A673 (cell line): Measurements from ENCODE around the gene DLEC1. TPM values are rescaled to one million over a fixed set of nuclear protein-coding genes. Genes with fewer than 3 reads are reported as not detected.

ENCODE experiments used
- BruUV-seq: library from RNA; stranded (reverse); fragments of 400-500 nt; replicated peaks from 2 replicates; lab custom pipeline; 2021; lab: Mats Ljungman, UMichigan
- CTCF ChIA-PET: fragments of 300-600 bp; sonication (Branson Sonifier 250); formaldehyde crosslinking; loops from one replicate; lab custom pipeline; 2022; ENCODE audit warnings: antibody characterized with exemption; lab: Charles Lee
- POLR2A ChIA-PET: fragments of 300-600 bp; sonication (Branson Sonifier 250); formaldehyde crosslinking; loops from one replicate; lab custom pipeline; 2022; ENCODE audit warnings: antibody characterized with exemption; ENCODE audit not compliant: low non-redundant PET; lab: Charles Lee
- DNase-seq: peaks from one replicate; pipeline ENCODE4 v3.0.0-alpha.2; 2015; ENCODE audit warnings: low spot score
- H3K27ac ChIP-seq: fragments of 200-600 bp; sonication (generic); 2 replicates; pipeline ENCODE4 v1.5.1; 2016; ENCODE audit warnings: mixed run types, low read depth, mild to moderate bottlenecking, mixed read lengths, antibody characterized with exemption, low read length; ENCODE audit not compliant: poor library complexity, severe bottlenecking
- H3K27me3 ChIP-seq: fragments of 200-600 bp; sonication (generic); replicated peaks from 2 replicates; pipeline ENCODE4 v1.6.1; 2017; ENCODE audit warnings: mixed run types, low read depth, mild to moderate bottlenecking, mixed read lengths, antibody characterized with exemption, low read length; ENCODE audit not compliant: insufficient read depth, poor library complexity
- H3K36me3 ChIP-seq: fragments of 200-600 bp; sonication (generic); 2 replicates; pipeline ENCODE4 v1.6.1; 2016; ENCODE audit warnings: mixed run types, mild to moderate bottlenecking, mixed read lengths, antibody characterized with exemption, low read length; ENCODE audit not compliant: insufficient read depth, poor library complexity, severe bottlenecking
- H3K4me1 ChIP-seq: fragments of 200-600 bp; sonication (generic); 2 replicates; pipeline ENCODE4 v1.6.1; 2017; ENCODE audit warnings: mixed run types, mild to moderate bottlenecking, mixed read lengths, antibody characterized with exemption, low read length; ENCODE audit not compliant: insufficient read depth, poor library complexity, severe bottlenecking
- H3K4me3 ChIP-seq: fragments of 200-600 bp; sonication (generic); 2 replicates; pipeline ENCODE4 v1.5.1; 2016; ENCODE audit warnings: low read depth, mixed run types, mild to moderate bottlenecking, mixed read lengths, low read length; ENCODE audit not compliant: poor library complexity, severe bottlenecking
- H3K9me3 ChIP-seq: fragments of 200-600 bp; sonication (generic); 2 replicates; pipeline ENCODE4 v1.6.1; 2016; ENCODE audit warnings: mixed run types, low read depth, mild to moderate bottlenecking, mixed read lengths, antibody characterized with exemption, low read length; ENCODE audit not compliant: poor library complexity, severe bottlenecking
- EZH2 ChIP-seq: fragments of 200-600 bp; sonication (generic); IDR thresholded peaks from 2 replicates; pipeline ENCODE4 v1.6.1; 2017; ENCODE audit warnings: borderline replicate concordance, low read depth, mild to moderate bottlenecking, mixed read lengths, antibody characterized with exemption, low read length; ENCODE audit not compliant: poor library complexity, severe bottlenecking
- intact Hi-C: fragments of 100-400 bp; cut with micrococcal nuclease; formaldehyde crosslinking; loops from one replicate; pipeline ENCODE4 v1.10.0; 2022; ENCODE audit not compliant: unreplicated experiment
- total RNA-seq: library from RNA; stranded (reverse); gene quantifications from 2 replicates; pipeline ENCODE4 v1.2.3, GENCODE V29; 2021
- TF ChIP-seq, protein P1 (sequence below): fragments of 300-800, 200-600 bp; sonication (generic); conservative IDR thresholded peaks from 2 replicates; pipeline ENCODE4 v1.5.1; 2017; ENCODE audit warnings: low read depth, mild to moderate bottlenecking, antibody characterized with exemption, low read length, moderate library complexity, mixed read lengths

Gene DLEC1
- total RNA-seq, 1 experiment from 2014 or later, result not detected

DNA sequence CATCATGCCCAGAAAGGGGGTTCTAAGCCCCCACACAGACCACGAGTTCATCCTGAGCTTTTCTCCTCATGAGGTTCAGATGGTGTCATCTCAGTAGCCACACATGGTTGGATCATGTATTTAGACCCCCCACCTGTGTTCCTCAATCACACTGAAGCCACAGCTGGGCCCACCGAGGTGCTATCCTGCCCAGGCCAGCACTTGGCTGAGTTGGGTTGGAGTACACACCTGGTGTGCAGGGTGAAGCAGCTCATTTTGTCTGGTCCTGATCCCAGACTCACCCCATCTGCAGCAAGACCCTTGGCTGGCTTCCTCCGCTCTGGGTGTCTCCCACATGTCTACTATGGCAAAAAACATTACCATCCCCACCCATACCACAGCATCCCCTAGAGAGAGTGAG is 56.0 kb downstream of the DLEC1 start:
- ChIA-PET POLR2A (no interaction called here), CTCF (no interaction called here)
- DNase-seq, result no peak
- intact Hi-C loops, result no loop called here
- Histone ChIP-seq H3K9me3 (no peaks in the 10 kb centered on the region), H3K4me1 (no peaks in the 10 kb centered on the region), H3K4me3 (no peak overlapping the region), H3K27me3 (no peaks in the 10 kb centered on the region), H3K27ac (no peak overlapping the region), H3K36me3 (no peaks in the 10 kb centered on the region)
- TF ChIP-seq, protein P1, sequence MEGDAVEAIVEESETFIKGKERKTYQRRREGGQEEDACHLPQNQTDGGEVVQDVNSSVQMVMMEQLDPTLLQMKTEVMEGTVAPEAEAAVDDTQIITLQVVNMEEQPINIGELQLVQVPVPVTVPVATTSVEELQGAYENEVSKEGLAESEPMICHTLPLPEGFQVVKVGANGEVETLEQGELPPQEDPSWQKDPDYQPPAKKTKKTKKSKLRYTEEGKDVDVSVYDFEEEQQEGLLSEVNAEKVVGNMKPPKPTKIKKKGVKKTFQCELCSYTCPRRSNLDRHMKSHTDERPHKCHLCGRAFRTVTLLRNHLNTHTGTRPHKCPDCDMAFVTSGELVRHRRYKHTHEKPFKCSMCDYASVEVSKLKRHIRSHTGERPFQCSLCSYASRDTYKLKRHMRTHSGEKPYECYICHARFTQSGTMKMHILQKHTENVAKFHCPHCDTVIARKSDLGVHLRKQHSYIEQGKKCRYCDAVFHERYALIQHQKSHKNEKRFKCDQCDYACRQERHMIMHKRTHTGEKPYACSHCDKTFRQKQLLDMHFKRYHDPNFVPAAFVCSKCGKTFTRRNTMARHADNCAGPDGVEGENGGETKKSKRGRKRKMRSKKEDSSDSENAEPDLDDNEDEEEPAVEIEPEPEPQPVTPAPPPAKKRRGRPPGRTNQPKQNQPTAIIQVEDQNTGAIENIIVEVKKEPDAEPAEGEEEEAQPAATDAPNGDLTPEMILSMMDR, result no peak
- no peak for TF ChIP-seq EZH2
- no TSS peak for BruUV-seq

DNA sequence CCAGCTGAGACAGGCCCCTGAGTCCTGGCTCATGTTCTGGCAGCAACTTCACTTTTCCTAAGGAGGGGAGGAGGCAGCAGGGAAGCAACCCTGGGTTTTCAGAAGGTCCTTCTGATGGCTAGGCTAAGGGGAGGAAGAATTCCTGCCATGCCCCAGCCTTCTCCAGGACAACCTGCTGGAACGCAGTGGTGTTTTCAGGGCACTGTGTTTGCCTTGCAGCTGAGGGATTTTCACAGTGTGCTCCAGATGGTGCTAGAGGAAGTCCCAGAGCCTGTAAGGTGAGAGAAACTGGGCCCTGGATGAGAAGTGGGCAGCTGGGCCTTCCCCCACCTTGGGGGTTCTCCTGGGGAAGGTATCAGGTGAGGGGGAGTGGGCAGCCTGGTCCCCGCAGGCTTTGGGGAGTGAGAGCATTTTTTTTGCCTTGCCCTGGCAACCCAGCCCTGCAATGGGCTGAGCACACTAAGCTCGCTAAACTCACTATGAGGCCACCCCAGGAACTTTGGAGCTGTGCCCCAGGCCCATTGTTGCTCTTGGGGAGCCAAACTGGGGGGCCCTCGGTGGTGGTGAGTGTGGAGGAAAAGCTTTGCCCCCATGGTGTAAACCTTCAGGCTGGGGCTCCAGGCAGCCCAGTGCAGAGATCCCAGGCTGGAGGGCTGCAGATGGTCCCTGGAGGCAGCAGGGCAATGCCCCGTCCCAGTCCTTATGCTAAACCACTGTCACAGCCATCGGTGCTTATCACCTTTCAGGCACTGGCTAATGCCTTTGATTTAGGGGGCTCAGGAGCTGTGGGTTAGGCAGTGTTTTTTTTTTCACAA is 56.9 kb downstream of the DLEC1 start:
- ChIA-PET POLR2A (no interaction called here), CTCF (no interaction called here)
- H3K4me3 ChIP-seq, result no peak overlapping the region
- intact Hi-C loops, result no loop called here
- no peaks in the 10 kb centered on the region for H3K4me1 ChIP-seq
- no peaks in the 10 kb centered on the region for H3K36me3 ChIP-seq
- no peaks in the 10 kb centered on the region for H3K9me3 ChIP-seq
- H3K27ac ChIP-seq, result no peak overlapping the region
- TF ChIP-seq EZH2, result no peak
- TF ChIP-seq, protein P1, result no peak
- no peak for DNase-seq
- no TSS peak for BruUV-seq
- no peaks in the 10 kb centered on the region for H3K27me3 ChIP-seq

DNA sequence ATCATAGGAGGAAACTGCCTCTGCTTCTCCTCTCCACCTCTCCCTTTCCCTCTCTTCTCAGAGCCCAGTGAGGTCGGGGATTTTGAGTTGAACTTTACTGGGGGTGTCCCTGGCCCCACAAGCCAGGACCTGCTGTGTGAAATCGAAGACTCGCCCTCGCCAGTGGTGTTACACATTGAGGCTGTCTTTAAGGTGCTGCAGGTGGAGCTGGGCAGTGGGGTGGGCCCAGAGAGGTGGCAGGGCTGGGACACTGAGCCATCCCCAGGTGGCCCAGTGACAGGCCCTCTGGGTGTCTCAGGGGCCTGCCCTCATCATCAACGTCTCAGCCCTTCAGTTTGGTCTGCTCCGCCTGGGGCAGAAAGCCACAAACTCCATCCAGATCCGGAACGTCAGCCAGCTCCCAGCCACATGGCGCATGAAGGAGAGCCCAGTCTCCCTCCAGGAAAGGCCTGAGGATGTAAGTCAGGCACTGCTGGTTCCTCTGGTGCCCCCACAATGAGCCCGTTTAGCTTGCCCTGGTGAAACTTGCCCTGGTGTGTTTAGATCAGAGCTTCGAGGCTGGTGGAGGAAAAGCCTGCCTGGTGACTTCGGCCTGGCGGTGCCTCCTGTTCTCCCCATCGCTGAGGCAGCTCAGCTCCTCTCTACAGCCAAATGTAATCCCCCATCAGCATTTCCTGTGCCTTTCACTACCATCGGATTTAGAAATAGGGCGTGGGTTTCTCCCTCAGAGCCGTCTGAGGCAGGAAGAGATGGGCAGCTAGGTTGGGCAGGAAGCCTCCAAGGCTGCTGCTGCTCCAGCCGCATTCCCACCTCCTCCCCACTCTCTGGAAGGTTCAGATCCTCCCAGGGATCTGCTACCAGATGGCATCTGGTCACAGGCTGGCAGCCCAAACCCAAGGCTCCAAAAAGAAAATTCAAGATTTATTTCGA is 58.7 kb downstream of the DLEC1 start:
- ChIA-PET POLR2A (no interaction called here), CTCF (no interaction called here)
- no TSS peak for BruUV-seq

More for the DNA sequence above, 58.7 kb downstream of the DLEC1 start:
- no peak for TF ChIP-seq EZH2
- TF ChIP-seq, protein P1, result no peak
- Histone ChIP-seq H3K27ac (no peak overlapping the region), H3K36me3 (no peaks in the 10 kb centered on the region), H3K4me3 (no peak overlapping the region), H3K9me3 (no peaks in the 10 kb centered on the region), H3K27me3 (no peaks in the 10 kb centered on the region), H3K4me1 (no peaks in the 10 kb centered on the region)
- intact Hi-C loops, result no loop called here
- no peak for DNase-seq
